Calu3 (cell line): ENCODE measurements around the gene KERA. TPM values are rescaled to one million over a fixed set of nuclear protein-coding genes. Genes with fewer than 3 reads are reported as not detected.

Experiments
- BruUV-seq: library from RNA; stranded (reverse); fragments of 400-500 nt; replicated peaks from 2 replicates; lab custom pipeline; 2021; lab: Mats Ljungman, UMichigan
- CTCF ChIA-PET: fragments of 300-600 bp; sonication (Branson Sonifier 250); formaldehyde crosslinking; loops from one replicate; lab custom pipeline; 2022; ENCODE audit warnings: antibody characterized with exemption; lab: Charles Lee
- DNase-seq: peaks from one replicate; pipeline ENCODE4 v3.0.0; 2022
- H3K27ac Mint-ChIP-seq: one replicate; pipeline ENCODE4 v1.8.0; 2022; ENCODE audit warnings: mixed read lengths; ENCODE audit not compliant: unreplicated experiment
- H3K27me3 Mint-ChIP-seq: one replicate; pipeline ENCODE4 v1.8.0; 2022; ENCODE audit warnings: mixed read lengths; ENCODE audit not compliant: unreplicated experiment
- H3K36me3 Mint-ChIP-seq: one replicate; pipeline ENCODE4 v1.8.0; 2022; ENCODE audit warnings: mild to moderate bottlenecking, moderate library complexity, mixed read lengths; ENCODE audit not compliant: insufficient read depth, unreplicated experiment
- H3K4me1 Mint-ChIP-seq: one replicate; pipeline ENCODE4 v1.8.0; 2022; ENCODE audit warnings: mild to moderate bottlenecking, low read depth, mixed read lengths; ENCODE audit not compliant: unreplicated experiment
- H3K4me3 Mint-ChIP-seq: one replicate; pipeline ENCODE4 v1.8.0; 2022; ENCODE audit warnings: mild to moderate bottlenecking, low read depth, moderate library complexity, mixed read lengths; ENCODE audit not compliant: unreplicated experiment
- H3K9me3 Mint-ChIP-seq: one replicate; pipeline ENCODE4 v1.8.0; 2022; ENCODE audit warnings: low read depth, mixed read lengths; ENCODE audit not compliant: unreplicated experiment
- CTCF ChIP-seq: fragments of 200-600 bp; IDR thresholded peaks from one replicate; pipeline ENCODE4 v1.8.0; 2022; ENCODE audit warnings: antibody characterized with exemption; ENCODE audit not compliant: unreplicated experiment
- intact Hi-C: fragments of 100-400 bp; cut with micrococcal nuclease; formaldehyde crosslinking; loops from one replicate; pipeline ENCODE4 v1.10.0; 2022; ENCODE audit not compliant: unreplicated experiment
- total RNA-seq: library from RNA; stranded (reverse); gene quantifications from 2 replicates; pipeline ENCODE4 v1.2.3, GENCODE V29; 2022

KERA gene
- total RNA-seq, 1 experiment from 2014 or later = not detected

GRCh38 chr12:91019455-91019854, 38.4 kb downstream of the KERA start:
- Mint-ChIP-seq H3K9me3 (peaks cover 2% of the 10 kb centered on the region), H3K27me3 (no peaks in the 10 kb centered on the region), H3K36me3 (no peaks in the 10 kb centered on the region), H3K27ac (no peak overlapping the region), H3K4me1 (peaks cover 16% of the 10 kb centered on the region), H3K4me3 (no peak overlapping the region)
- intact Hi-C loops = no loop called here
- no peak for DNase-seq
- CTCF ChIA-PET = no interaction called here
- no peak for TF ChIP-seq CTCF
- BruUV-seq = no TSS peak

- CTCF ChIA-PET = interaction anchor here (0.7 kb wide), 1 partner anchor 51 kb away, joined by 3 read pairs; no protein-coding TSS in a partner anchor
- DNase-seq = no peak
- Mint-ChIP-seq H3K27ac (no peak overlapping the region), H3K36me3 (no peaks in the 10 kb centered on the region), H3K9me3 (peaks cover 2% of the 10 kb centered on the region), H3K4me3 (no peak overlapping the region), H3K4me1 (peaks cover 16% of the 10 kb centered on the region), H3K27me3 (no peaks in the 10 kb centered on the region)
- TF ChIP-seq CTCF = no peak
- intact Hi-C loops = no loop called here
- BruUV-seq = no TSS peak
Observed at GRCh38 chr12:91017511-91018263, 40.1 kb downstream of the KERA start.

- H3K9me3 Mint-ChIP-seq = peaks cover 2% of the 10 kb centered on the region
- intact Hi-C loops = no loop called here
- H3K27ac Mint-ChIP-seq = no peak overlapping the region
- no peaks in the 10 kb centered on the region for H3K27me3 Mint-ChIP-seq
- TF ChIP-seq CTCF = no peak
- no peak for DNase-seq
- CTCF ChIA-PET = no interaction called here
- H3K4me3 Mint-ChIP-seq = no peak overlapping the region
- BruUV-seq = no TSS peak
- H3K36me3 Mint-ChIP-seq = no peaks in the 10 kb centered on the region
- H3K4me1 Mint-ChIP-seq = peaks cover 16% of the 10 kb centered on the region
Observed at GRCh38 chr12:91017043-91017442, 40.8 kb downstream of the KERA start.

GRCh38 chr12:91009319-91009950, 48.4 kb downstream of the KERA start:
- peaks cover 3% of the 10 kb centered on the region for H3K9me3 Mint-ChIP-seq
- peaks cover 9% of the 10 kb centered on the region for H3K27me3 Mint-ChIP-seq
- no peak overlapping the region for H3K4me3 Mint-ChIP-seq
- CTCF ChIA-PET = interaction anchor here (1.0 to 1.5 kb wide), 2 partner anchors 31 to 89 kb away, joined by 3 to 5 read pairs; no protein-coding TSS in a partner anchor
- intact Hi-C loops = no loop called here
- no TSS peak for BruUV-seq
- DNase-seq = no peak
- peaks cover 16% of the 10 kb centered on the region for H3K4me1 Mint-ChIP-seq
- no peaks in the 10 kb centered on the region for H3K36me3 Mint-ChIP-seq
- peak overlapping the region; percentile 9 for H3K27ac Mint-ChIP-seq
- TF ChIP-seq CTCF = no peak
